ENCODE data around the gene ZNF408.

The ZNF408 gene

DNA sequence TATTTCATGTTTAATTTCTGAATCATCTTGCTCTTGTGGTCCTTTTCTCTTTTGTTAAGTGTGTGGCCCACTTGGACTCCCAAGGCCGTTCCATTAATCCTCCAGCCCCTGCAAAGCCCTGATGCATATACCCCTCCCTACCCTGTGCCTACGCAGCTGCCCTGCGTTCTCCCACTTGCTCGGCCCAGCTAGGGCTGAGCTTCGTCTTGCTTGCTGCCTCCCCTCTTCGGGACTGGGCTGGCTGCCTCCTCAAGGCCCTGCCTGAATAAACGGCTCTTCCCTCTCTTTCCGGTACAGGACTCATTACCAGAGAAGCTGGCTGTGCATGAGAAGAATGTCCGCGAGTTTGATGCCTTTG lies 28.9 kb upstream of the ZNF408 start:
- H3K4me3 ChIP-seq (ENCODE audit: low read length): no peak overlapping the region
- no peak for TF ChIP-seq ZNF274 (IDR thresholded peaks at IDR 0.05; ENCODE audit: low read depth, low read length)

DNA sequence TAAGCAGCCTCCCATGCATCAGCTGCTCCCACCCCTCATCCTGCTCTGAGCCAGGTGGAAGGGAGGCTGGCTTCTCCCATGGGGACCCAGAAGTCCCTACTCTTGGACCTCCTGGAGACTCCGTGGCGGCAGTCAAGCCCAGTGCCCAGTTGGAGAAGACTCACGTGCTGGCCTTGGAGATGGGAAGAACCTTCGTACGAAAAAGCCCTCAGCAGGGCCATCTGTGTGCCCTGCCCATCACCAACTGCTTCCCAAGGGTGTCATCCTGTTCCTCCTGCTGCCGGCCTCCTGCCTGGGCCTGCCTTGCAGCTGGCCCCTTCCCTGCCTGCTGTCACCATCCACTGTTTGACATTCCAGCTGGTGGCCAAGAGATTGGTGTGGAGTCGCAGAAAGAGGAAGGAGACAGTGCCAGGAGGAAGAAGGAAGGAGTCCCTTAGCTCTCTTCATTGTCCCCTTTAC lies 28.4 kb upstream of the ZNF408 start:
- no peak overlapping the region for H3K4me3 ChIP-seq (ENCODE audit: low read length)
- no peak for TF ChIP-seq ZNF274 (IDR thresholded peaks at IDR 0.05; ENCODE audit: low read depth, low read length)

DNA sequence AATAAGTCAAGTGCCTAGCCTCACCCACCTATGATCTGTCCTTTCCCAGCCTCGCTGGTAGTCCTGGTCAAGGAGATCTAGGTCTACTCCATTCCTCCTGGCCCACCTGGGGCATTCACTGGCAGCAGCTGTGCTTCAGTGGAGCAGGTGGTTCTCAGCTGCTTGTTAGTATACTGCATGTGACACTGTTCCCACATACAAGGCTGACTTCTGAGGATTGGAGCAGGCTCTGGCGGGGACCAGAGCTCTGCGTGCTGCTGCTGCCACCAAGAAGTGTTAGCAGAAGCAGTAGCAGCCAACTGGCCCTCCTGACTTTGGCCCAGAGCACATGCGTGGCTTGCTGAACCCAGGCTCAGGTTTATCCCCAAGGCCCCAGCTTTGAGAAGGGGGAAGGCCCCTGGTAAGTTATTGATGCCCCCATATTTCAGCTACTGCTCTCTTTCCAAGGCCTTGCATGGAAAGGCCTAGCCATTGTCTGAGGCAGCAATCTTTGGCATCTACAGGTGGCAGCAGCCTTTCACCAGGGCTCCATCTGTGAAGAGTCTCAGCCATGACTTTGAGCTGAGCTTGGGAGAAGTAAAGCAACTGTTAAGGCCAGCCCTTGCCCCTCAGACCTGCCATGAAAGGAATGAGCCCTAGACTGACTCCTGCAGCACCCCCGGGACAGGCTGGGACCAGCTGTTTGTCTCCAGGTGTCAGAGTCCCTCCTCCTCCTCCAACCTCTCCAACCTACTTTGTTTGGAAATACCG lies 26.9 kb upstream of the ZNF408 start:
- no peak overlapping the region for H3K4me3 ChIP-seq (ENCODE audit: low read length)
- TF ChIP-seq ZNF274 (IDR thresholded peaks at IDR 0.05; ENCODE audit: low read depth, low read length): no peak

DNA sequence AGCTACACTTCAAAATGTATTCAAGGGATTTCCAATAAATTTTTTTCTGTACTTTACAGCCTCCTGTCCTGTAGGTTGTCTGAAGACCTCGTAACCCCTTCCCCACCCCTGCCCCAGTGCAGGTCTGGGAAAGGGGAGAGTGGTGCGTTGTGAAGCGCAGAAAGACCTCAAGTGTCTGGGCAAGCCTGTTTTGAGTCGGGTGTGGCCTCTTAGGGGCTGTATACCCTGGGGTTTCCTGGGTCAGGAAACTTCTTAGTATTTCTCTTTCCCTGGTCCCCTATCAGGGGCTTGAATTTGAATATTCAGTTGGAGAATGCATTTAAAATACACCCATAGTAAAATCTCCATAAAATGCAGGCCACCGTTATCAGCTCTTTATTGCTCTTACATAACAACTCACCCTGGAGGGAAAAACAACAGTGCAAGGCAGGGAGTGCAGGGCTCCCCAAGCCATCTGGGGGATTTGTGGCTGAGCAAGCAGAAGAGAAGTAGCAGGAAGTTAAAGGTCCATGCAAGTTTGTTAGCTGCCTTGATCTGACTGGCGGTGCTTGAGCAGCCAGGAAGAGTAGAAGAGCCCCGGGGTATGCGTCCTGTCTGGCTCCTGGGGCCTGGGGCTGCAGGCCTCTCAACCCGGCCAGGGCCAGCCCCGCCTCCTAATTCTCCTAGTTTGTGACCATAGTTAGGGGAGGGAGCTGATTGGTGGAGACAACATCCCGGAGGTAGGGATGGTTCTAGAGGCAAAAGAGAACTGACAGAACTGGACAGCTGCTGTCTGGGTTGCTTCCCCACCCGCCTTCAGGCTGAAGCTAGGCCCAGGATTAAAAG lies 26.2 kb upstream of the ZNF408 start:
- no peak overlapping the region for H3K4me3 ChIP-seq (ENCODE audit: low read length)
- TF ChIP-seq ZNF274 (IDR thresholded peaks at IDR 0.05; ENCODE audit: low read depth, low read length): no peak

DNA sequence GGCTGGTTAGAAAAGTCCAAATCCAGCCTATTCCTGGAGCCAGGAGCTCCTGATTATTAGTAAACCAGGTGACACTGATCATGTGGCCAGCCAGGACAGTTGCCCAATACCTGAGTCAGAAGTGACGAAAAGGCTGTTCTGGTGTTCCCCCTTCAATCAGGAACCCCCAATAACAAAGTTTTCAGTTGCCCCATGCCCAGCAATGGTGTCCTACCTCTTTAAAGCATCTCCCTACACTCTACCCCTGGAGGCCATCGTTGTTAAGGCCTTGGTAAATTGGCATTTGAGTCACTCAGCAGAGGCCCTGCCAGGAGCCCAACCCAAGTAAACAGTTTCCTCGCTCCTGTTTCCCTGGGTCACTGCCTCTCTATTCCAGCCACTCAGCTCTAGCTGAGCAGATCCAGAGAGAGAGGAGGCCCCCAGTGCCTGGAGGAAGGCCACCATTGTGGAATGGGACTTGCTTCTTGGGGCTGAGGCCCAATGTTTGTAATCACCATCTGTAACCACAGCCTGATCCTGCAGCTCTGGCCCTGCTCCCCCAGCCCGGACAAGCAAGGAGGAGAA lies 25.5 kb upstream of the ZNF408 start:
- no peak overlapping the region for H3K4me3 ChIP-seq (ENCODE audit: low read length)
- TF ChIP-seq ZNF274 (IDR thresholded peaks at IDR 0.05; ENCODE audit: low read depth, low read length): no peak

DNA sequence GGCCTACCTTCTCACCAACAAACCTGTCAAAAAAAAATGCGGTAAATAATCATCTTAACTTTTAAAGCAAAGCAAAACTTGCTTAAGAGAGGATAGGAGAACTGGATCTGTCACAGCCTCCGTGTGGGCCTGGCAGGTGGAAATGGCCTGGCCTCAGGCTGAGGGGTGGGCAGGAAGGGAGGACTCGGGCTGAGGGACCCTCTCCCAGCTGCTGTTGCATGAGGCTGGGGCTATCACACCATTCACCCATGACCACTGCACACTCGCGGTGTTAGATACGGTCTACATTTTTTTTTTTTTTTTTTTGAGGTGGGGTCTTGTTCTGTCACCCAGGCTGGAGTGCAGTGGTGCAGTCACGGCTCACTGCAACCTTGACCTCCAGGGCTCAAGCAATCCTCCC lies 24.9 kb upstream of the ZNF408 start:
- no peak for TF ChIP-seq ZNF274 (IDR thresholded peaks at IDR 0.05; ENCODE audit: low read depth, low read length)
- H3K4me3 ChIP-seq (ENCODE audit: low read length): no peak overlapping the region

- H3K4me3 ChIP-seq (ENCODE audit: low read length): no peak overlapping the region
- TF ChIP-seq ZNF274 (IDR thresholded peaks at IDR 0.05; ENCODE audit: low read depth, low read length): no peak
Measured at GRCh38 chr11:46676436-46677158, 24.2 kb upstream of the ZNF408 start.

DNA sequence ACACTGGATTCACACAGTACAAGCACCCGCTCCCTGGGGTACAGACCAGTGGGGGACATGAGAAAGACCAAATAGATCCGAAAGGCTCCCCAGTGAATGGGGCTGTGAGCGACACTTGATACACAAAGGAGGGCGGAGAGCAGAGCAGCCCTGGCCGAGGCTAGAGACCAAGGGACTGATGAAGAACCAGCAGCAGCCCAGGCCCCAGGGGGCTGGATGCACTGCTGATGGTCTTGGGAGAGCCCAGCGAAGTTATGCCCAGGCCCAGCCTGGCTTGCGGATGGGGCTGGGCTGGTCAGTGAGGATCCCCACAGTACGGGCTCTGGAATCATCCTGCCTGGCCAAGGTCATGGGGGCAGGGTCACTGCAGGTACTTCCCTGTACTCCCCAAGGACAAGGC lies 23.7 kb upstream of the ZNF408 start:
- H3K4me3 ChIP-seq (ENCODE audit: low read length): no peak overlapping the region

DNA sequence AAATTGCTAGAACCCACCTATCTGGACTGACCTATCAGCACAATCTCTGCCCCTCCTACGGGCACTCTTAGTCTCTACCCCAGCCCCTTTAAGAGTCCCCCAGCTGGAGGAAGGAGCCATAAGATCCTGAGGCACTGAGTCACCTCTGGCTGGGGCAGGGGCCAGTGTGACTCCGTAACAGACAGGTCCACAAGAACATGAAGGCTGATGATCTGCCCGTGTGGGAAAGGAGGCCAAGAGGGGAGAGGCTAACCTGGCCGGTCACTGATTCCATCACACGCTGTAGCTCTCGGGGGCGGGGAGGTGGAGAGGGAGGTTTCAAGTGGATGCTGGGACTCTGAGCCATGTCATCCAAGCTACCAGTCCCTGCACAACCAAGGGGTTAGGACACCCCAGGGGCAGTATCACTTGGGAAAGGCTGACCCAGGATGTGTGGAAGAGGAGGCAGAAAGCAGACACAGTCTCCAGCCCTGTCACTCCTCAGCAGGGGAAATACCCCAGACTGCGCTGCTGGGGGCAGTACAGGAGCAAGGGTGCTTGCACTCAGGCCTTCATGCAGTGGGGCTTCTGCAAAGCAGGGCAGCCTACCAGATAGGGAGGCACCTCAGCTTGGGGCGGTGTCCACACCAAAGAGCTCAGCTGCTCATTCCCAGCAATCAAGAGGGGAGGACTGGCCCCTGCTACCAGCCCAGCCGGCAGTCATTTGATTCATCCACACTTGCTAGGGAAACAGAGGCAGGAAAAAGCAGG lies 22.7 kb upstream of the ZNF408 start:
- no peak overlapping the region for H3K4me3 ChIP-seq (ENCODE audit: low read length)
- TF ChIP-seq ZNF274 (IDR thresholded peaks at IDR 0.05; ENCODE audit: low read depth, low read length): no peak

More for the DNA sequence above, 23.7 kb upstream of the ZNF408 start:
- TF ChIP-seq ZNF274 (IDR thresholded peaks at IDR 0.05; ENCODE audit: low read depth, low read length): no peak

- H3K4me3 ChIP-seq (ENCODE audit: low read length): no peak overlapping the region
- no peak for TF ChIP-seq ZNF274 (IDR thresholded peaks at IDR 0.05; ENCODE audit: low read depth, low read length)
Measured at GRCh38 chr11:46678741-46679130, 22.1 kb upstream of the ZNF408 start.

GRCh38 chr11:46679241-46680163 lies 21.3 kb upstream of the ZNF408 start:
- H3K4me3 ChIP-seq (ENCODE audit: low read length): no peak overlapping the region
- TF ChIP-seq ZNF274 (IDR thresholded peaks at IDR 0.05; ENCODE audit: low read depth, low read length): no peak

- no peak for TF ChIP-seq ZNF274 (IDR thresholded peaks at IDR 0.05; ENCODE audit: low read depth, low read length)
Measured at GRCh38 chr11:46680164-46680760, 20.6 kb upstream of the ZNF408 start.

More at GRCh38 chr11:46680164-46680760, 20.6 kb upstream of the ZNF408 start:
- no peak overlapping the region for H3K4me3 ChIP-seq (ENCODE audit: low read length)

All from GM08714 (cell line).